HEK293T (cell line): ENCODE data around the gene NCKIPSD.

Experiments used
- ARNT ChIP-seq: fragments of 450-650 bp; IDR thresholded peaks from 2 replicates; pipeline ENCODE4 v1.6.1; 2017; ENCODE audit warnings: mild to moderate bottlenecking
- BHLHE40 ChIP-seq: fragments of 450-650 bp; IDR thresholded peaks from 2 replicates; pipeline ENCODE4 v1.6.1; 2016; ENCODE audit warnings: mild to moderate bottlenecking, moderate library complexity, borderline replicate concordance
- CTBP1 ChIP-seq: fragments of 450-650 bp; IDR thresholded peaks from 2 replicates; pipeline ENCODE4 v1.6.1; 2016; ENCODE audit warnings: borderline replicate concordance
- ELF4 ChIP-seq: fragments of 450-650 bp; IDR thresholded peaks from 2 replicates; pipeline ENCODE4 v1.6.1; 2017; ENCODE audit warnings: antibody characterized with exemption
- FOXK2 ChIP-seq: fragments of 450-650 bp; IDR thresholded peaks from 2 replicates; pipeline ENCODE4 v1.6.1; 2016; ENCODE audit warnings: mild to moderate bottlenecking
- FOXM1 ChIP-seq: fragments of 450-650 bp; IDR thresholded peaks from 2 replicates; pipeline ENCODE4 v1.6.1; 2017; ENCODE audit warnings: mild to moderate bottlenecking, borderline replicate concordance
- HDGF ChIP-seq: fragments of 450-650 bp; IDR thresholded peaks from 2 replicates; pipeline ENCODE4 v1.6.1; 2017; ENCODE audit warnings: antibody characterized with exemption, borderline replicate concordance
- SP1 ChIP-seq: fragments of 450-650 bp; IDR thresholded peaks from 2 replicates; pipeline ENCODE4 v1.6.1; 2017
- TARDBP ChIP-seq: fragments of 450-650 bp; IDR thresholded peaks from 2 replicates; pipeline ENCODE4 v1.6.1; 2016
- ZNF384 ChIP-seq: fragments of 450-650 bp; IDR thresholded peaks from 2 replicates; pipeline ENCODE4 v1.6.1; 2016
- TF ChIP-seq, protein P1 (sequence below): fragments of 450-650 bp; IDR thresholded peaks from 2 replicates; pipeline ENCODE4 v1.6.1; 2016

DNA sequence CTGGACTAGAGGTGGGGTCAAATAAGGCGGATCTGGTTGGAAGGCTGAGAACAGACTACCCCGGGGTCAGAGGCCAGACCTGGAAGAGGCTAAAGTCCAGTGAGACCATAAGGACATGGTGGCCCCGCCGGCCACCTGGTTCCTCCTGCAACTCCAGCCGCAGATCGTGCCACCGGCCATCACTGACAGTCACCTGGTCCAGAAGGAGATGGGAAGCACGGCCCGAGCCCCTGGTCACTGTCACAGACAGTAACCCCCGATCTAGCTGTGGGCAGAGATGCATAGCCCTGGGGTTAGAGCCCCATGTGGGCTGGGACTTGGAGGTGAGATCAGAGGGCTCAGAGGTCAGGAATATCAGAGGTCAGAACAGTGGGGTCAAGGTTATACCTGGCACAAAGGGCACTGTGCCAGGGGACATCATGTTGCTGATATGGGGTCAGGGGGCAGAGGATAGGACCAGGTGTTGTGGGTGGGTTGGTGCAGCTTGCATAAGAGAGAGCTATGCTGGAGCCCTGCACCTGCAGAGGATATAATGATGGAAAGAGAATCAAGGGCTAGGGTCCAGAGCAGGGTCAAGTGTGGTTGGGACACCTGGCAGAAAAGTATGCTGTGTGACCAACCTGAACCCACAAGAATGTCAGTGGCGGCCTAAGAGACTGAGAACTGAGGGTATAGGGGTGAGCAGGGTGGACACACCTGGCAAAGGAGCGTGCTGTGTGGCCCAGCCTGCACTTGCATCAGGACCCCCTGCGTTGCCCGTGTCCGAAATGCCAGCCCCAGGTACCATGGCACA, 32.6 kb downstream of the NCKIPSD start:
- no peak for TF ChIP-seq ELF4
- no peak for TF ChIP-seq ARNT
- TF ChIP-seq ZNF384: no peak
- no peak for TF ChIP-seq FOXM1
- TF ChIP-seq HDGF: no peak
- no peak for TF ChIP-seq FOXK2
- TF ChIP-seq SP1: no peak
- no peak for TF ChIP-seq TARDBP
- TF ChIP-seq CTBP1: no peak
- TF ChIP-seq, protein P1, sequence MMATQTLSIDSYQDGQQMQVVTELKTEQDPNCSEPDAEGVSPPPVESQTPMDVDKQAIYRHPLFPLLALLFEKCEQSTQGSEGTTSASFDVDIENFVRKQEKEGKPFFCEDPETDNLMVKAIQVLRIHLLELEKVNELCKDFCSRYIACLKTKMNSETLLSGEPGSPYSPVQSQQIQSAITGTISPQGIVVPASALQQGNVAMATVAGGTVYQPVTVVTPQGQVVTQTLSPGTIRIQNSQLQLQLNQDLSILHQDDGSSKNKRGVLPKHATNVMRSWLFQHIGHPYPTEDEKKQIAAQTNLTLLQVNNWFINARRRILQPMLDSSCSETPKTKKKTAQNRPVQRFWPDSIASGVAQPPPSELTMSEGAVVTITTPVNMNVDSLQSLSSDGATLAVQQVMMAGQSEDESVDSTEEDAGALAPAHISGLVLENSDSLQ: no peak
- no peak for TF ChIP-seq BHLHE40
